Fibroblast of lung (primary cell): ENCODE measurements around the gene FCGR3A. TPM values are rescaled to one million over a fixed set of nuclear protein-coding genes. Genes with fewer than 3 reads are reported as not detected.
"Not testable (repeated sequence)": the region's sequence is repeated elsewhere in the genome, so short reads cannot be mapped to it uniquely, and the experiment has no call there.

ENCODE experiments used
- DNase-seq, 2 donors: peaks; one replicate each; pipeline versions ENCODE4 v3.0.0 to v3.0.0-alpha.2; 2010; ENCODE audit warnings: low read depth in 2 of 2
- H2AFZ ChIP-seq: 2 replicates; pipeline ENCODE4 v1.5.1; 2012; ENCODE audit warnings: low read length, control low read depth, inconsistent platforms
- H3K27ac ChIP-seq: 2 replicates; pipeline ENCODE4 v1.5.1; 2011; ENCODE audit warnings: low read length, control low read depth; ENCODE audit not compliant: insufficient read depth
- H3K27me3 ChIP-seq: 2 replicates; pipeline ENCODE4 v1.5.1; 2011; ENCODE audit warnings: mild to moderate bottlenecking, low read length; ENCODE audit not compliant: control insufficient read depth, insufficient read depth
- H3K36me3 ChIP-seq: 2 replicates; pipeline ENCODE4 v1.5.1; 2011; ENCODE audit warnings: low read length; ENCODE audit not compliant: control insufficient read depth, insufficient read depth
- H3K4me1 ChIP-seq: 2 replicates; pipeline ENCODE4 v1.5.1; 2011; ENCODE audit warnings: low read length; ENCODE audit not compliant: control insufficient read depth, insufficient read depth; ENCODE audit errors: extremely low read depth
- H3K4me2 ChIP-seq: 2 replicates; pipeline ENCODE4 v1.5.1; 2011; ENCODE audit warnings: low read length, control low read depth; ENCODE audit not compliant: insufficient read depth; ENCODE audit errors: extremely low read depth
- H3K4me3 ChIP-seq, 4 experiments: fragments of 200-600 bp in 1 of 4; sonication (generic) in 1 of 4; replicated peaks in 1 of 4; 2 replicates each; pipeline ENCODE4 v1.5.1; 2011 to 2016; ENCODE audit warnings: low read length in 4 of 4, low read depth in 3 of 4, mild to moderate bottlenecking in 3 of 4, control low read depth in 2 of 4, inconsistent platforms in 1 of 4, mixed read lengths in 1 of 4; ENCODE audit not compliant: insufficient read depth in 1 of 4; ENCODE audit errors: control extremely low read depth in 1 of 4
- H3K79me2 ChIP-seq: 2 replicates; pipeline ENCODE4 v1.5.1; 2012; ENCODE audit warnings: mild to moderate bottlenecking, low read length, inconsistent platforms; ENCODE audit not compliant: control insufficient read depth, insufficient read depth
- H3K9ac ChIP-seq: 2 replicates; pipeline ENCODE4 v1.5.1; 2011; ENCODE audit warnings: mild to moderate bottlenecking, low read length, control low read depth; ENCODE audit not compliant: insufficient read depth
- H3K9me3 ChIP-seq: 2 replicates; pipeline ENCODE4 v1.5.1; 2012; ENCODE audit warnings: low read depth, low read length; ENCODE audit not compliant: control insufficient read depth, insufficient read depth
- H4K20me1 ChIP-seq: 2 replicates; pipeline ENCODE4 v1.5.1; 2011; ENCODE audit warnings: low read length; ENCODE audit not compliant: control insufficient read depth, insufficient read depth; ENCODE audit errors: extremely low read depth
- polyA plus RNA-seq, 2 donors: library from polyadenylated mRNA; depleted of rRNA in 1 of 2; stranded (reverse) in 1 of 2; unstranded in 1 of 2; fragments of >200 nt; gene quantifications; 2 replicates each; pipeline ENCODE4 v1.2.1, GENCODE V29; 2011 to 2012; ENCODE audit warnings: missing spikeins in 1 of 2
- total RNA-seq: library from RNA; depleted of rRNA; stranded (reverse); fragments of >200 nt; gene quantifications from 2 replicates; pipeline ENCODE4 v1.2.1, GENCODE V29; 2014

Gene FCGR3A
- total and polyA plus RNA-seq, 2 donors (not counting 1 experiment from before 2014, with no cell fraction given): not detected

DNA sequence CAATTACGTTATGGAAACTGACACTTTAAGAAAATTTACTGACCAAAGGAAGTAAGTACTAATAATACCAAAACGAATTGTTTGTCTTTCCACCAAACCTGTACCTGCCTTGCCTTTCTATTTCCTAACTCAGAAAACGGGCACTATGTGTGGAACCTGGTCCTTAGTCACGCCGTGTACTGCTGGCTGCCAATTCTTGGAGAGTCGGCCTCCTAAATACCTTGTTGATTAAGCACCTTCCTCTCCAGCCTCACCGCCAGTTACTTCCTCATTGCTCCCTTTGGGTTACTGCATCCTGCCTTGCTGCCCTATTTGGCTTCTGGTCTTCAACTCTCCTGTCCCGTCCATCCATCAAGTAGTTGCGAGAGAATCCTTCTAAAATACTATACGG lies 9.1 kb downstream of the FCGR3A start:
- H3K36me3 ChIP-seq, H3K4me3 ChIP-seq, H3K4me2 ChIP-seq, H2AFZ ChIP-seq, H3K79me2 ChIP-seq, H3K4me1 ChIP-seq, DNase-seq, H3K9me3 ChIP-seq, H3K27ac ChIP-seq, H4K20me1 ChIP-seq, H3K9ac ChIP-seq, H3K27me3 ChIP-seq: not testable (repeated sequence)

DNA sequence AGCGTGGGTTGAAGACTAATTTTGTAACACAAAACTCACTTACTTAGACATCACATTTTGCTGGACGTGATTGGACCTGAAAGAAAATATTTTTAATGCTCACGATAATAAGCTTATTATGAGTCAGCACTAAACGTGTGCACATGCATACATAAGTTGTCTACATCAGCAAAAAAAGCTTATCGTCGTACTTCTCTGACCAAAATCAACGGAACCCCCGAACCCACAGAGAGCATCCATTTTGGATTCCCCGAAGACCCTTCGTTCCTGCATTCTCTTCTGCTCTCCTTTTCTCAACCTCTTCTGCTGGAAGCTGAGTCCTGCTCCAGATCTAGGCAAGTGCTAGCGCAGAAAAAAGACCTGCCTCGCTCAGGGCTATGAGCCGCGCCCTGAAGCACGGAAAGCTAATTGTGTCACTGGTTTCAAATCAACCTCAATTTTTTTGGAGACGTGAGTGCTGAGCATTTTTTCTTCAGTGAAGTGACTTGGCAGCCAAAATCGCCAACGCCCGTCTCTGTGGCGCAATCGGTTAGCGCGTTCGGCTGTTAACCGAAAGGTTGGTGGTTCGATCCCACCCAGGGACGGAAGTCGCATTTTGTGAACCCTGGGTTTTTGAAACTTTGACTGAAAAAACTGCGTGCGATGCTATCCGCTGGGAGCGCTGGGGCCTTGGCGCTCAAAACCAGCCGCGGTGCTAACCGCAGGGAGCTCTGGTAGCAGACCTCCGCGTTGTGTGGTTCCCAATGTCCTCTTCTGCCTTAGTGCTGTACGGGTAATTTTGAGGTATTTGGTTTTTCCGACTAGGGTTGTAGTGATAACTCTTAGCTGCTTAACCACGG lies 9.7 kb downstream of the FCGR3A start:
- not testable (repeated sequence) for H3K9me3 ChIP-seq, H3K36me3 ChIP-seq, H3K9ac ChIP-seq, H3K79me2 ChIP-seq, H4K20me1 ChIP-seq, H3K4me1 ChIP-seq, H3K27me3 ChIP-seq
- Histone ChIP-seq H3K4me3 (peak overlapping the region; percentile 57 to 80 (median 68)), H3K27ac (peak overlapping the region; percentile 61), H2AFZ (peak overlapping the region; percentile 92), H3K4me2 (peak overlapping the region; percentile 61)
- DNase-seq: peak; percentile 79 to 87

DNA sequence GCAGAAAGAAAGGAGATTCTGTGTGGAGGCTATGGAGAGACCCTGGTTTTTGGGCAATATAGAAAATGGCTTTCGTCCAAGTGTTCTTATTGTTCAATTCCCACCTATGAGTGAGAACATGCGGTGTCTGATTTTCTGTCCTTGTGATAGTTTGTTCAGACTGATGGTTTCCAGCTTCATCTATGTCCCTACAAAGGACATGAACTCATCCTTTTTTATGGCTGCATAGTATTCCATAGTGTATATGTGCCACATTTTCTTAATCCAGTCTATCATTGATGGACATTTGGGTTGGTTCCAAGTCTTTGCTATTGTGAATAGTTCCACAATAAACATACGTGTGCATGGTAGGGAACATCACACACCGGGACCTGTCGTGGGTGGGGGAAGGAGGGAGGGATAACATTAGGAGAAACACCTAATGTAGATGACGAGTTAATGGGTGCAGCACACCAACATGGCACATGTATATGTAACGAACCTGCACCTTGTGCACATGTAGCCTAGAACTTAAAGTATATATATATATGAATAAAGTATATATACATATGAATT lies 10.6 kb downstream of the FCGR3A start:
- not testable (repeated sequence) for H3K9ac ChIP-seq, H3K27me3 ChIP-seq, H3K79me2 ChIP-seq, H3K4me2 ChIP-seq, H2AFZ ChIP-seq, H3K27ac ChIP-seq, H3K4me1 ChIP-seq, H3K36me3 ChIP-seq, DNase-seq, H4K20me1 ChIP-seq, H3K9me3 ChIP-seq
- H3K4me3 ChIP-seq: peak overlapping the region in 2 of 4 experiments; percentile 73 to 80

DNA sequence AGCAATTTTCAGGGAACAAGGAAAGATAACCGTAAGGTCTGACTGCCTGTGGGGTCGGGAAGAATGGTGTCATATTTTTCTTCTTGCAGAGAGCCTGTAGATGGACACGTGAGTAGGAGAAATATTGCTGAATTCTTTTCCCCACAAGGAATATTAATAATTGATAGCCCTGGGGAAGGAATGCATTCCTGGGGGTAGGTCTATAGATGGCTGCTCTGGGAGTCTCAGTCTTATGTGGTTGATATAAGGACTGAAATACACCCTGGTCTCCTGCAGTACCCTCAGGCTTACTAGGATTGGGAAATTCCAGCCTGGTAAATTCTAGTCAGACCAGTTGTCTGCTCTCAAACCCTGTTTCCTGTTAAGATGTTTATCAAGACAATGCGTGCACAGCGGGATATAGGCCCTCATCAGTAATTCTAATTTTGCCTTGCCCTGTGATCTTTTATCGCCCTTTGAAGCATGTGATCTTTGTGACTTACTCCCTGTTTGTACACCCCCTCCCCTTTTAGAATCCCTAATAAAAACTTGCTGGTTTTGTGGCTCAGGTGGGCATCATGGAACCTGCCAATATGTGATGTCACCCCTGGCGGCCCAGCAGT lies 12.4 kb downstream of the FCGR3A start:
- H2AFZ ChIP-seq, H3K9me3 ChIP-seq, H4K20me1 ChIP-seq, H3K4me3 ChIP-seq, H3K4me1 ChIP-seq, H3K4me2 ChIP-seq, DNase-seq, H3K79me2 ChIP-seq, H3K27ac ChIP-seq, H3K27me3 ChIP-seq, H3K9ac ChIP-seq, H3K36me3 ChIP-seq: not testable (repeated sequence)

DNA sequence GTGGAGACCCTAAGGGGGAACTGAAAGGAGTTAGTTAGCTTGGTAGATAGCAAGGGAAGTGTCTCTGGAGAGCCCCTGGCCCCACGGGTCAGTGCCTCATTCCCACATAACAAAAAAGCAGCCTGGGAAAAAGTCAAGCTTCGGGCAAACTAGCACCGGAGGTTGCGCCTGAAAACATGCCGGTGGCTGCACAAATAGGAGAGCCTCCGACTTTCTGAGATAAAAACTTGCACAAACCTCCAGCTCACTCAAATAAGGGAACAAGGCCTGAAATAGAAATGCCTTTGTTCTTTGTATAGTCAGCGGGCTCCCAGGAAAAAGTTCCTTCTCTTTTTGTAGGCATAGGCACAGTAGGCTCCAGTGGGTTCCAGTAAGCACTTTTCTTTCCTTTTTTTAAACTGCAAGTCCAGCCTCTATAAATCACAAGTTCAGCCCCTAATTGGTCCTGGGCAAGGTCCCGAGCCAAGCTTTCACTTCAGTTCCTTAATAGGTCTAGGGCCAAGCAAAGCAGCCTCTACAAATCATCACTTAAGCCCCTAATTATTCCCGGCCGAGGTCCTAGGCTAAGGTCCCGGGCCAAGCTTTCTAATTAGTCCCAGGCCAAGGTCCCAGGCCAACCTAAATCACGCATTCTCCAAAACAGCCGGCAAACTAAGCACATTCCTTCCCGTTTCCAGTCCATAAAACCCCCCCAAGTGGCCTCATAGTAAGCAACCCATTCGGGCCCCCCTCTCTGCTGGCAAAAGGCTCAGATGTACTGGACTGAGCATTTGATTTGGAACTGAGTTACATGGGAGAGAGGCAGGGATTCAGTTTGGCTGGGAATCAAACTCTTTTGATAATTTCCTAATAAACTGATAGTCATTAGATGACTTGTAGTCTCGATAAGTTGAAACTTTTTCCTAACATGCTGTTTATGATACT lies 16.7 kb downstream of the FCGR3A start:
- H3K4me3 ChIP-seq, H3K4me1 ChIP-seq, H3K9ac ChIP-seq, H3K27me3 ChIP-seq, H4K20me1 ChIP-seq, H3K36me3 ChIP-seq, H3K27ac ChIP-seq, H3K79me2 ChIP-seq, H3K9me3 ChIP-seq, H2AFZ ChIP-seq, DNase-seq: not testable (repeated sequence)
- peak overlapping the region; percentile 13 for H3K4me2 ChIP-seq
